Endothelial cell of umbilical vein (primary cell): ENCODE measurements around the gene ZNF598. TPM values are rescaled to one million over a fixed set of nuclear protein-coding genes. Genes with fewer than 3 reads are reported as not detected.

ENCODE experiments used
- BruUV-seq: library from RNA; stranded (reverse); fragments of 400-500 nt; replicated peaks from 2 replicates; lab custom pipeline; 2021; lab: Mats Ljungman, UMichigan
- CTCF ChIA-PET: fragments of 300-600, 350-600 bp; sonication (Branson Sonifier 250); formaldehyde crosslinking; loops from one replicate; lab custom pipeline; 2021; ENCODE audit warnings: antibody characterized with exemption, inconsistent platforms; lab: Charles Lee
- POLR2A ChIA-PET: fragments of 300-600, 350-600 bp; sonication (Branson Sonifier 250); formaldehyde crosslinking; loops from one replicate; lab custom pipeline; 2021; ENCODE audit warnings: antibody characterized with exemption, inconsistent platforms; lab: Charles Lee
- DNase-seq: peaks from one replicate; pipeline ENCODE4 v3.0.0-alpha.2; 2011; ENCODE audit warnings: low read depth, low spot score
- FAIRE-seq: peaks from 2 replicates; lab custom pipeline; 2011; peaks lifted over from hg19 to GRCh38; lab: Jason Lieb, UNC
- H2AFZ ChIP-seq: 2 replicates; pipeline ENCODE4 v1.6.0; 2012; ENCODE audit warnings: low read depth, low read length, control low read depth, inconsistent platforms
- H3K27ac ChIP-seq: 2 replicates; pipeline ENCODE4 v1.5.1; 2011; ENCODE audit warnings: low read depth, mild to moderate bottlenecking, control low read depth, low read length, moderate library complexity; ENCODE audit not compliant: insufficient read depth
- H3K27me3 ChIP-seq, 2 experiments: 2 replicates each; pipeline versions ENCODE4 v1.6.0 to v1.6.1; 2011; ENCODE audit warnings: low read length in 2 of 2, mixed read lengths in 1 of 2; ENCODE audit not compliant: control insufficient read depth in 2 of 2, insufficient read depth in 2 of 2
- H3K36me3 ChIP-seq, 2 experiments: 2 replicates in 1 of 2; 3 replicates in 1 of 2; pipeline ENCODE4 v1.5.1; 2011; ENCODE audit warnings: low read length in 2 of 2, mild to moderate bottlenecking in 1 of 2, moderate library complexity in 1 of 2; ENCODE audit not compliant: control insufficient read depth in 2 of 2, insufficient read depth in 2 of 2; ENCODE audit errors: extremely low read depth in 1 of 2
- H3K4me1 ChIP-seq: 3 replicates; pipeline ENCODE4 v1.5.1; 2011; ENCODE audit warnings: mild to moderate bottlenecking, low read length; ENCODE audit not compliant: control insufficient read depth, insufficient read depth; ENCODE audit errors: extremely low read depth
- H3K4me2 ChIP-seq: 2 replicates; pipeline ENCODE4 v1.6.1; 2011; ENCODE audit warnings: low read length, control low read depth, mixed read lengths; ENCODE audit not compliant: insufficient read depth
- H3K4me3 ChIP-seq, 3 experiments: fragments of 200-600 bp in 1 of 3; sonication (generic), shearing (Covaris generic) in 1 of 3; replicated peaks in 1 of 3; 2 replicates each; pipeline ENCODE4 v1.5.1; 2011 to 2016; ENCODE audit warnings: control low read depth in 3 of 3, low read length in 3 of 3, mild to moderate bottlenecking in 2 of 3, inconsistent platforms in 1 of 3, low read depth in 1 of 3, moderate library complexity in 1 of 3; ENCODE audit not compliant: insufficient read depth in 1 of 3
- H3K79me2 ChIP-seq: 2 replicates; pipeline ENCODE4 v1.6.0; 2012; ENCODE audit warnings: low read length, inconsistent platforms; ENCODE audit not compliant: control insufficient read depth, insufficient read depth
- H3K9ac ChIP-seq: replicated peaks from 2 replicates; pipeline ENCODE3; 2011; ENCODE audit warnings: low read length, control low read depth; ENCODE audit not compliant: insufficient read depth; ENCODE audit errors: extremely low read depth
- H3K9me1 ChIP-seq: replicated peaks from 3 replicates; pipeline ENCODE4 v1.6.0; 2011; ENCODE audit warnings: mild to moderate bottlenecking, low read length; ENCODE audit not compliant: control insufficient read depth, insufficient read depth; ENCODE audit errors: extremely low read depth
- H3K9me3 ChIP-seq: replicated peaks from 2 replicates; pipeline ENCODE4 v1.5.1; 2012; ENCODE audit warnings: low read length, inconsistent platforms; ENCODE audit not compliant: control insufficient read depth, insufficient read depth
- H4K20me1 ChIP-seq: replicated peaks from 2 replicates; pipeline ENCODE3; 2011; ENCODE audit warnings: mild to moderate bottlenecking, low read length; ENCODE audit not compliant: control insufficient read depth, insufficient read depth; ENCODE audit errors: extremely low read depth
- CTCF ChIP-seq, 2 donors: IDR thresholded peaks; 1 replicate in 1 of 2; 2 replicates in 1 of 2; pipeline ENCODE4 v1.5.1; 2011; ENCODE audit warnings: low read length in 2 of 2, mild to moderate bottlenecking in 2 of 2, moderate library complexity in 2 of 2, control low read depth in 1 of 2, inconsistent platforms in 1 of 2, low read depth in 1 of 2; ENCODE audit not compliant: insufficient read depth in 1 of 2; ENCODE audit errors: extremely low read depth in 1 of 2
- EZH2 ChIP-seq: IDR thresholded peaks from 2 replicates; pipeline ENCODE4 v1.6.1; 2012; ENCODE audit warnings: borderline replicate concordance, low read depth, mild to moderate bottlenecking, moderate library complexity, low read length, inconsistent platforms; ENCODE audit not compliant: severe bottlenecking
- FOS ChIP-seq: IDR thresholded peaks from 2 replicates; pipeline ENCODE4 v1.6.1; 2011; ENCODE audit warnings: mild to moderate bottlenecking, low read length, moderate library complexity, borderline replicate concordance; ENCODE audit not compliant: insufficient read depth
- GATA2 ChIP-seq: IDR thresholded peaks from 2 replicates; pipeline ENCODE4 v1.7.0; 2011; ENCODE audit warnings: low read depth, mild to moderate bottlenecking, moderate library complexity, mixed read lengths, low read length; ENCODE audit not compliant: insufficient read length, insufficient read depth
- JUN ChIP-seq: IDR thresholded peaks from 2 replicates; pipeline ENCODE4 v1.6.1; 2011; ENCODE audit warnings: borderline replicate concordance, low read depth; ENCODE audit not compliant: insufficient read length, insufficient read depth
- MYC ChIP-seq: IDR thresholded peaks from one replicate; pipeline ENCODE4 v1.6.1; 2011; ENCODE audit warnings: mild to moderate bottlenecking, low read depth, low read length
- POLR2A ChIP-seq: IDR thresholded peaks from 2 replicates; pipeline ENCODE4 v1.6.1; 2012; ENCODE audit warnings: low read depth, mild to moderate bottlenecking, control low read depth, low read length
- POLR2AphosphoS5 ChIP-seq: IDR thresholded peaks from 2 replicates; pipeline ENCODE4 v1.6.1; 2012; ENCODE audit warnings: low read depth, mild to moderate bottlenecking, control low read depth, low read length, moderate library complexity; ENCODE audit not compliant: insufficient read depth
- dilution Hi-C: fragments of 300-500 bp; cut with MboI; formaldehyde crosslinking; loops from one replicate; pipeline ENCODE4 v1.15.0; 2019; ENCODE audit warnings: low sequenced_read_pairs; ENCODE audit not compliant: extremely low pct_ligation_motif_present
- intact Hi-C: fragments of 100-400 bp; cut with micrococcal nuclease; formaldehyde crosslinking; loops from one replicate; pipeline ENCODE4 v1.10.0; 2022
- polyA plus RNA-seq, 4 experiments: library from polyadenylated mRNA; depleted of rRNA in 3 of 4; stranded (reverse) in 3 of 4; unstranded in 1 of 4; fragments of >200 nt; gene quantifications; 2 replicates each; pipeline versions ENCODE4 v1.2.1 to v1.2.3, GENCODE V29; 2011 to 2012; ENCODE audit warnings: missing spikeins in 1 of 4
- total RNA-seq: library from RNA; stranded (reverse); gene quantifications from 2 replicates; pipeline ENCODE4 v1.2.3, GENCODE V29; 2021
- TF ChIP-seq, protein P1 (sequence below): IDR thresholded peaks from 2 replicates; pipeline ENCODE4 v1.6.1; 2011; ENCODE audit not compliant: insufficient read depth, insufficient read length

Gene ZNF598
- total and polyA plus RNA-seq, 2 donors (not counting 3 experiments of a cell fraction or from before 2014, with no cell fraction given) = 43.3 to 67.0 TPM

- CTCF ChIA-PET = interaction anchor here (1.1 to 8.9 kb wide), 3 partner anchors 15 to 120 kb away, joined by 3 to 137 read pairs (median 6); partner anchors contain the start of gene PKD1
- intact Hi-C loops = no loop called here
- BruUV-seq = no TSS peak
- POLR2A ChIA-PET = no interaction called here
- TF ChIP-seq POLR2AphosphoS5 = no peak
- peak; percentile 30 for TF ChIP-seq EZH2
- dilution Hi-C loops = no loop called here
- no peak for DNase-seq
- no peak for FAIRE-seq
- no peak overlapping the region for H3K9ac ChIP-seq
- H3K9me3 ChIP-seq = no peaks in the 10 kb centered on the region
- H3K4me2 ChIP-seq = peak overlapping the region; percentile 8
- peak overlapping the region; percentile 27 for H2AFZ ChIP-seq
- no peak overlapping the region for H3K4me3 ChIP-seq
- H3K4me1 ChIP-seq = peaks cover 15% of the 10 kb centered on the region
- no peaks in the 10 kb centered on the region for H3K9me1 ChIP-seq
- H3K27me3 ChIP-seq = peaks cover 4 to 11% of the 10 kb centered on the region in 2 experiments
- no peaks in the 10 kb centered on the region for H4K20me1 ChIP-seq
- no peak overlapping the region for H3K27ac ChIP-seq
- H3K79me2 ChIP-seq = no peaks in the 10 kb centered on the region
- no peaks in the 10 kb centered on the region for H3K36me3 ChIP-seq
Measured at GRCh38 chr16:2019921-2020831, 10.6 kb upstream of the ZNF598 start.

DNA sequence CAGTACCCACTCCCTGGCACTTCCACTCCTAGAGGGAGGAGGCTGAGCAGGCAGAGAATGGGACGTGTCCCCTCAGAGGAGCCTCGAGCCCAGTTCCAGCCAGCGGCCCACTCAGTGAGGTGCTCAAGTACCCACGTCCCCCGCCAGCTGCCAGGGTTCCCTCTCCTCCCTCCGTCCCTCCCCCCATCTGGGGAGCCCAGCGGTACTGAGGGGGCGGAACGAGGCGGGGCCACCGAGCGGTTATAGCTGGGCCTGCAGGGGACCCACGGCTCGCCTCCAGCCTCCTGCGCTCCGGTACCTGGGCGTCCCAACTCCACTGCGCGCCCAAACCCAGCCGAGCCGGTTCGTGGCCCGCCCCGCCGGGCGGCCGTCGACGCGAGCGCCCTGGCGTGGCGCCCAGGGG is 9.9 kb upstream of the ZNF598 start, which contains the start of gene NPW:
Gene NPW (plus strand): TSS at position 268 of the 403 bp plus-strand sequence.
- Histone ChIP-seq H3K27ac (no peak within 1 kb of the TSS), H3K9me1 (no peaks in the 10 kb centered on the region), H4K20me1 (no peaks in the 10 kb centered on the region), H3K79me2 (no peaks in the 10 kb centered on the region), H3K36me3 (no peaks in the 10 kb centered on the region), H3K4me3 (no peak within 1 kb of the TSS), H3K9ac (no peak within 1 kb of the TSS), H3K27me3 (peaks cover 4 to 11% of the 10 kb centered on the region in 2 experiments), H3K4me1 (peaks cover 15% of the 10 kb centered on the region), H3K4me2 (peak within 1 kb of the TSS; percentile 8), H2AFZ (peak within 1 kb of the TSS; percentile 27), H3K9me3 (no peaks in the 10 kb centered on the region)
- ChIA-PET POLR2A (no interaction called here), CTCF (interaction anchor here (1.5 to 8.9 kb wide), 2 partner anchors 15 to 121 kb away, joined by 6 to 137 read pairs; no protein-coding TSS in a partner anchor)
- TF ChIP-seq, protein P1, sequence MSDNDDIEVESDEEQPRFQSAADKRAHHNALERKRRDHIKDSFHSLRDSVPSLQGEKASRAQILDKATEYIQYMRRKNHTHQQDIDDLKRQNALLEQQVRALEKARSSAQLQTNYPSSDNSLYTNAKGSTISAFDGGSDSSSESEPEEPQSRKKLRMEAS = no peak
- no peak for TF ChIP-seq EZH2
- no peak for TF ChIP-seq POLR2A
- no peak for TF ChIP-seq POLR2AphosphoS5
- TF ChIP-seq JUN = no peak
- TF ChIP-seq MYC = no peak
- TF ChIP-seq FOS = no peak
- TF ChIP-seq GATA2 = no peak
- no peak for TF ChIP-seq CTCF (IDR thresholded peaks at IDR 0.05; ENCODE audit: extremely low read depth in 1 of 2, insufficient read depth in 1 of 2, low read depth in 1 of 2, low read length in 2 of 2)
- DNase-seq (no peak), FAIRE-seq (no peak)
- dilution Hi-C loops = no loop called here
- no TSS peak for BruUV-seq
- intact Hi-C loops = no loop called here
